ENCODE data around the gene PROCR.
"Not testable (repeated sequence)": the region's sequence is repeated elsewhere in the genome, so short reads cannot be mapped to it uniquely, and the experiment has no call there.

The PROCR gene

DNA sequence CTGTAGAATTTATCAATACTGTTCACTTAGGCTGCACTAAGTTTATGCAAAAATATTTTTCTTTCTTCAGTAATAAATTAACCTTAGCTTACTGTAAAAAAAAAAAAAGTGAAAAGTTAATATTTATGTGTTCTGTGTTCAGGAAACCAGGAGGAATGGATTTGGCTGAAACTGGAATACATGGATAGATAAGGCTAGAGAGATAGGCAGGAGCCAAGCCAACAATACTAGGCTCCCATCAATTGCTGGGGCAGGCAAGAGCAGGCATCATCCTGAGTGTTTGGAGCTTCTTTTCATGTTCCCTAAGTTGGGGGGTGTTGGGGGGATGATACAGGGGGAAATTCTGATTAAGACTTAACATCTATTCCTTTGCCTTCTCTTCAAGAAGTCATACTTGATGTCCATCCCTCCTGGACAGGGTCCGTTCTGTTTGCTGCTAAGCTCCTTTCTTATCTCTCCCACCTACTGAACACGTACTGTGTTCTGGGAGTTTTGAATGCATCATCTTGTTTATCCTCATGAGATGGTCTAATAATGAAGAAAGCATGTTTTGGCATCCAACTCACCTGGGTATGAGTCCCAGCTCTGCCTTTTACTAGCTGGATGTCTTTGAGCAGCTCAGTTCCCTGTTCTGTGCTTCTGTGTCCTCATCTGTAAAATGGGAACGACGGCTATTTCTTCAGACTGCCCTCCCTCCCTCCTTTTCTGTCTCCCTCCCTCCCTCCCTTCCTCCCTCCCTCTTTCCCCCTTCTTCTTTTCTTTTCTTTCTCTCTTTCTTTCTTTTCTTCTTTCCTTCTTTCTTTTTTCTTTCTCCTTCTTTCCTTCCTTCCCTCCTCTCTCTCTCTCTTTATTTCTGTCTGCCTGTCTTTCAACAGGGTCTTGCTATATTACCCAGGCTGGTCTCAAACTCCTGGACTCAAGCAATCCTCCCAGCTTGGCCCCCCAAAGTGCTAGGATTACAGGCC lies 6.4 kb upstream of the PROCR start:
- Histone ChIP-seq H3K27ac (no peak overlapping the region), H3K27me3 (no peaks in the 10 kb centered on the region), H3K36me3 (peaks cover 0 to 2% (median 0%) of the 10 kb centered on the region in 3 donors), H3K4me3 (no peak overlapping the region), H3K4me1 (no peaks in the 10 kb centered on the region), H3K9me3 (no peaks in the 10 kb centered on the region)
- TF ChIP-seq, protein P1, sequence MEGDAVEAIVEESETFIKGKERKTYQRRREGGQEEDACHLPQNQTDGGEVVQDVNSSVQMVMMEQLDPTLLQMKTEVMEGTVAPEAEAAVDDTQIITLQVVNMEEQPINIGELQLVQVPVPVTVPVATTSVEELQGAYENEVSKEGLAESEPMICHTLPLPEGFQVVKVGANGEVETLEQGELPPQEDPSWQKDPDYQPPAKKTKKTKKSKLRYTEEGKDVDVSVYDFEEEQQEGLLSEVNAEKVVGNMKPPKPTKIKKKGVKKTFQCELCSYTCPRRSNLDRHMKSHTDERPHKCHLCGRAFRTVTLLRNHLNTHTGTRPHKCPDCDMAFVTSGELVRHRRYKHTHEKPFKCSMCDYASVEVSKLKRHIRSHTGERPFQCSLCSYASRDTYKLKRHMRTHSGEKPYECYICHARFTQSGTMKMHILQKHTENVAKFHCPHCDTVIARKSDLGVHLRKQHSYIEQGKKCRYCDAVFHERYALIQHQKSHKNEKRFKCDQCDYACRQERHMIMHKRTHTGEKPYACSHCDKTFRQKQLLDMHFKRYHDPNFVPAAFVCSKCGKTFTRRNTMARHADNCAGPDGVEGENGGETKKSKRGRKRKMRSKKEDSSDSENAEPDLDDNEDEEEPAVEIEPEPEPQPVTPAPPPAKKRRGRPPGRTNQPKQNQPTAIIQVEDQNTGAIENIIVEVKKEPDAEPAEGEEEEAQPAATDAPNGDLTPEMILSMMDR (IDR thresholded peaks at IDR 0.05), result no peak
- DNase-seq, result no peak
- intact Hi-C loops (cut with DNase I; ENCODE audit: low total_unique reads), result no loop called here

DNA sequence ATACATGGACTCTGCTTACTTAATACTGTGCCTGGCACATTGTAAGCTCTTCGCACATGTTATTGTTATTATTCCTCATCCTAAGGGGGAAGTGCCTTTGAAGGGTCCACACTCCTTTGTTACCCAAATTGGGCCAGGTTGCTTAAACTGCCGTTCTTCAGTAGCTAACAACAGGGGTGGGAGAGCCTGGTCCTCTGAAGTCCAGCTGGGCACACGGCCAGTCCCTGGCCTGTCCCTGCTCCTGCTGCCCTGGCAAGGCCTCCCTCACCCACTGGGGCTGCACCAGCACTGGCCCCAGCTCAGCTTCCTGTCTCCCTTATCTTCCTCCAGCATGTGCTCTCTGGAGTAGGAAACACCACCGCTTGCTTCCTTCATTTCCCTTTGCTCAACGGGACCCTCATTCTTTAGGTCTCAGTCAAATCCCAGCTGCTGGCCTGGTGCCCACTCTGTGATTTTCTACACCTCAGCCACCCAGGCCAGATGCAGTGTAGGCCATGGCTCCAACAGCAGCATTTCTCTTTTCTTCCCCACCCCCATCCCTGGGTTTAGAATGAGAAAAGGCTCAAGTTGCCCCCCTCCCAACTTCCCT lies 5.5 kb upstream of the PROCR start:
- Histone ChIP-seq H3K27ac (no peak overlapping the region), H3K4me1 (peaks cover 0 to 2% (median 0%) of the 10 kb centered on the region in 4 donors), H3K9me3 (no peaks in the 10 kb centered on the region), H3K4me3 (no peak overlapping the region), H3K36me3 (peaks cover 0 to 2% (median 0%) of the 10 kb centered on the region in 3 donors), H3K27me3 (no peaks in the 10 kb centered on the region)
- intact Hi-C loops (cut with DNase I; ENCODE audit: low total_unique reads), result no loop called here
- DNase-seq, result peak; percentile 54 to 73
- TF ChIP-seq, protein P1 (IDR thresholded peaks at IDR 0.05), result no peak

GRCh38 chr20:35167787-35168186 lies 4.1 kb upstream of the PROCR start:
- no peaks in the 10 kb centered on the region for H3K27me3 ChIP-seq
- intact Hi-C loops (cut with DNase I; ENCODE audit: low total_unique reads), result no loop called here
- H3K4me1 ChIP-seq, result peaks cover 0 to 13% (median 8%) of the 10 kb centered on the region in 4 donors
- no peak for DNase-seq
- H3K27ac ChIP-seq, result no peak overlapping the region
- no peaks in the 10 kb centered on the region for H3K9me3 ChIP-seq
- TF ChIP-seq, protein P1 (IDR thresholded peaks at IDR 0.05), result no peak
- peaks cover 0 to 2% (median 0%) of the 10 kb centered on the region in 3 donors for H3K36me3 ChIP-seq
- no peak overlapping the region for H3K4me3 ChIP-seq

GRCh38 chr20:35168701-35169409 lies 3.0 kb upstream of the PROCR start:
- peaks cover 0 to 13% (median 9%) of the 10 kb centered on the region in 4 donors for H3K4me1 ChIP-seq

DNA sequence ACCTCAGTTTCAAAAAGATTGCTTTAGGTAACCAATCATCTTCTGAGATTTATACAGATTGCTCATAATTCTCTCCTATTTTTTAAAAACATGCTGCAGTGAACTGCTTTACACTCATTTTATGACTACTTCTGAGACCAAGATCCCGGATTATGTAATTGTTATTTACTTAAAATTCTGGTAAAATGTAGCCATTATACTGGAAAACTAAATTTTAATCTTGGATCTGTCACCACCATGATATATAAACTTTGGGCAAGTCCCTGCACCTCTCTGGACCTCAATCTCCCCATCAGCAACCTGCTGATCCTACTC lies 477 bp upstream of the PROCR start:
- intact Hi-C loops (cut with DNase I; ENCODE audit: low total_unique reads), result no loop called here
- DNase-seq, result no peak
- Histone ChIP-seq H3K27me3 (no peaks in the 10 kb centered on the region), H3K4me3 (peak overlapping the region; percentile 38 to 48), H3K9me3 (no peaks in the 10 kb centered on the region), H3K36me3 (peaks cover 0 to 7% (median 5%) of the 10 kb centered on the region in 3 donors), H3K4me1 (peaks cover 0 to 18% (median 9%) of the 10 kb centered on the region in 4 donors), H3K27ac (peak overlapping the region; percentile 69 to 76)
- TF ChIP-seq, protein P1 (IDR thresholded peaks at IDR 0.05), result no peak

More at GRCh38 chr20:35168701-35169409, 3.0 kb upstream of the PROCR start:
- H3K9me3 ChIP-seq; intact Hi-C loops (cut with DNase I; ENCODE audit: low total_unique reads); DNase-seq; H3K27me3 ChIP-seq; H3K4me3 ChIP-seq; H3K36me3 ChIP-seq; H3K27ac ChIP-seq: not testable (repeated sequence)

Measured in tibial artery (tissue), 4 donors.